ENCODE data around the gene SLC9B1.
A peak's percentile ranks its signal among the peaks of the same experiment; 100 is the strongest.
"Not testable (repeated sequence)": the region's sequence is repeated elsewhere in the genome, so short reads cannot be mapped to it uniquely, and the experiment has no call there.

The SLC9B1 gene

DNA sequence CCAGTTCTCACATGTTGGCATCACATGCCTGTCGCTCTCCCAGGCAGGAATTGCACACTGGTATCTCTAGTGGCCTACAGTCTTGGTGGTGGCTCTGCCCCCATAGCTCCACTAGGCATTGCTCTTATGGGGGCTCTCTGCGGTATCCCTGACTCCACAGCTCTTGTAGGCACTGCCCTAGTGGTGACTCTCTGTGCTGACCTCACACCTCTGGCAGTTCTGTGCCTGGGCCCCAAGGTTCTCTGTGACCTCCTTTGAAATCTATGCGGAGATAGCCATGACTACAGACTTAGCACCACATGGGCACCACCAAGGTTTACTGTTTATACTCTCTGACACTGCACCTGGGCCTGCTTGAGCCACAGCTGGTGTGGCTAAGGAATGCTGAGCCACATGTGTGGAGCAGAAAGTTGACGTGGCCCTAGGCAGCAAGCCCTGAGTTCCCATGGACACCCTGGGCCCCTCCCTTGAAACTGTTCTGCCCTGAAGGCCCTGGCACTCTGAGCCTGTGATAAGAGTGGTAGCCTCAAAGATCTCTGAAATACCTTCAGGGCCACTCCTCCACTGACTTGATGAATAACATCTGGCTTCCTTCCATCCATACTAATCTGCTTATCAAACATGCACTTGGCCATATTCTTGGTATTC is 8.0 kb downstream of the SLC9B1 start:
- no peak for DNase-seq (ENCODE audit: low spot score)

GRCh38 chr4:103010804-103011203 is 8.7 kb downstream of the SLC9B1 start:
- DNase-seq (ENCODE audit: low spot score) = no peak

- DNase-seq (ENCODE audit: low spot score) = peak; percentile 69
Observed at GRCh38 chr4:103008875-103009729, 10.4 kb downstream of the SLC9B1 start.

GRCh38 chr4:103002551-103002950 is 17.0 kb downstream of the SLC9B1 start:
- DNase-seq (ENCODE audit: low spot score) = no peak

DNA sequence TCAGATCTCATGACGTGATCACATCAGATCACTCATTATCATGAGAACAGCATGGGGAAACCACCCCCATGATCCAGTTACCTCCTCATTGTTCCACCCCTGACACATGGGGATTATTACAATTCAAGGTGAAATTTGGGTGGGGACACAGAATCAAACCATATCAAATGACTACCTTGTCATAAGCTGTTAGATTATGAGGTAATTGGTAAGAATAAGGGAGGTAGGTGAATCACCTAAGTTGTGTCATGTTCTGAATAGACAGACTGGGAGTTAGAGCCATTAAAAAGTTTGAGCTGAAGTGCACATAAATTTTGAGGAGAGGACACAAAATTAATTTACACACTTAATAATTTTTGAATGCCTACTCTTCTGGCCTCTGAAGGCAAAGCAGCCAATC is 24.7 kb downstream of the SLC9B1 start:
- no peak for DNase-seq (ENCODE audit: low spot score)

- not testable (repeated sequence) for DNase-seq (ENCODE audit: low spot score)
Observed at GRCh38 chr4:102993985-102994384, 25.5 kb downstream of the SLC9B1 start.

DNA sequence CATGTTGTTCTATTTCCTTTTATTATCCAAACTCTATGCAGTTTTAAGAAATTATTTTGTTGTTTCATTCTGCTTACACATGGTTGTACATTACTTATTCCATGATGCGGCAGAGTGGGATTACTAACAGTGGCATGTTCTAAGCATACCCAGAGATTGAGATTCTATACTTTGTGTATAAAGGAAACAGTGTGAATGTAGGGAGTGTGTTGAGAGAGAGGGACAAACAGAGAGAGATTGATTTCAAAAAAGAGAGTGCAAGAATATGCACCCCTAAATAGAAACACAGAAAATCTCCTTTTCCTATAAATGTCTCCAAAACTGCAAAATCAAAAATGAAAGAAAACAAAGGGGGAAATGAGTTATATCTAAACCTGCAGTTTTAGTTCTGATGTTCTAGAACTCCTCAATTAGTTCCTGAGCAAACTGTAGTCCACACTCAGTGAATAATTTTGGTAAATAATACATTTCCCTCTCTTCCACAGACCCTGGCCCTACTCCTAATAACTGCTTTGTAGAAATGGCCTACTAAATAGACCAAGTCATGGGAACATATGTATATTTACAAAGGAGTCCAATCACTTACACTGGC is 31.0 kb downstream of the SLC9B1 start:
- DNase-seq (ENCODE audit: low spot score) = no peak

DNA sequence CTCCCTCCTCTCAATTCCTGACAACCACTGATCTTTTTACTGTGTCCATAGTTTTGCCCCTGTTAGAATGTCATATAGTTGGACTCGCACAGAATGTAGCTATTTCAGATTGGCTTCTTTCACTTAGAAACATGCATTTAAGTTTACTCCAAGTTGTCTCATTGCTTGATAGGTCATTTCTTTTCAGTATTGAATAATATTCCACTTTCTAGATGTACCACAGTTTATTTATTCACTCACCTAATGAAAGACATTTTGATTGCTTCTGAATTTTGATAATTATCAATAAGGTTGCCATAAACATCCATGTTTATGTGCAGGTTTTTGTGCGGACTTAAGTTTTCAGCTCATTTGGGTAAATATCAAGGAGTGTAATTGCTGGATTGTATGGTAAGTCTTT is 38.5 kb downstream of the SLC9B1 start:
- DNase-seq (ENCODE audit: low spot score) = no peak

DNA sequence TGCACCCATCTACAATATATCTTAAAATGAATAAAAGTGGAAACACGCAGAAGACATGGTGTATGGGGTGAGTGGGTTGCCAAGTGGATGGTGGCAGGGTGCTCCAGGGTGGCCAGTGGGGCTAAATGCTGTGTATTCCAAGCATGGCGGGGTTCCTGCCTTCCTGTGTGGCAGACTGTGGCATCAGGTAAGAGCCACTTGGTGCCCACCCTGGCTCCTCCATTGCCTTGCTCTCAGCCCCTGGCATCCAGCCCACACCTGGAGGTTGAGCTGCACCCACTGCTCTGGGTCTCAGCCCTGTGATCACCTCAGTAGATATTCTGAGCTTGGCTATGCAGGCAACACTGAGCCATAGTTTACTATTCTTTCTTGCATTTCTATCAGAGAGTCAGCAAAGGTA is 57.7 kb downstream of the SLC9B1 start:
- not testable (repeated sequence) for DNase-seq (ENCODE audit: low spot score)

DNA sequence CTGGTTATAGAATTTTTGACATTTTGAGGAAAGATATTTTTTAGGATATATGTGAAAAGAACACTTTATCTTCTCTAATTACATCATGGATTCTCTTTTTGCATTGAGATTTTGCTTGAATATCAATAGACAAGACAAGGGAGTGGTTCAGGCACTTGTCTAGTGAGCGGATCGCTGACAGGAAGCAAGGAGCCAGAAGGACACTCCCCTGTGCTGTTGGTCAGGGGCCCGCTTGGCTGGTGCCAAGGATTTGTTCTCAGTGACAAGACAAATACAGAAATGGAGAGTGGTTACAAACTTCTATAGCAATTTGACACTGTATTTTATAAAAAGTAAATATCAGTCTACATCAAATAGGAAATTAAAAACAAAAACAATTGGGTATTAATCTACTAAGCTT is 60.0 kb downstream of the SLC9B1 start:
- DNase-seq (ENCODE audit: low spot score) = no peak

- DNase-seq (ENCODE audit: low spot score) = no peak
Observed at GRCh38 chr4:102945066-102945465, 74.4 kb downstream of the SLC9B1 start.

DNA sequence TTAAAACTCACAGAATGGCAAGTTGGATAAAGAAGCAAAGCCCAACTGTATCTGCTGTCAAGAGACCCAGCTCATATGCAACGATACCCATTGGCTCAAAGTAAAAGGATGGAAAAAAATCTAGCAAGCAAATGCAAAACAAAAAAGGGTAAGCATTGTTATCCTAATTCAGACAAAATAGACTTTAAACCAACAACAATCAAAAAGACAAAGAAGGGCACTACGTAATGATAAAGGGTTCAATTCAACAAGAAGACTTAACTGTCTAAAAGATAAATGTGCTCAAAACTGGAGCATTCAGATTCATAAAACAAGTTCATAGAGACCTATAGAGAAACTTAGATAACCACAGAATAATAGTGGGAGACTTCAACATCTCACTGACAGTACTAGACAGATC is 81.4 kb downstream of the SLC9B1 start:
- DNase-seq (ENCODE audit: low spot score) = not testable (repeated sequence)

GRCh38 chr4:102935716-102936115 is 83.8 kb downstream of the SLC9B1 start:
- no peak for DNase-seq (ENCODE audit: low spot score)

DNA sequence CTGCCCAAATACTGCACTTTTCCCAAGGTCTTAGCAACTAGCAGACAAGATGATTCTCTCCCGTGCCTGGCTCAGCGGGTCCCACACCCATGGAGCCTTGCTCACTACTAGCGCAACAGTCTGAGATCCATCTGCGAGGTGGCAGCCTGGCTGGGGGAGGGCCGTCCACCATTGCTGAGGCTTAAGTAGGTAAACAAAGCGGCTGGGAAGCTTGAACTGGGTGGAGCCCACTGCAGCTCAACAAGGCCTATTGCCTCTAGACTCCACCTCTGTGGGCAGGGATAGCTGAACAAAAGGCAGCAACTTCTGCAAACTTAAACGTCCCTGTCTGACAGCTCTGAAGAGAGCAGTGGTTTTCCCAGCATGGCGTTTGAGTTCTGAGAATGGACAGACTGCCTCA is 99.8 kb downstream of the SLC9B1 start:
- not testable (repeated sequence) for DNase-seq (ENCODE audit: low spot score)

GRCh38 chr4:102918859-102919258 is 100.6 kb downstream of the SLC9B1 start:
- DNase-seq (ENCODE audit: low spot score) = no peak

DNA sequence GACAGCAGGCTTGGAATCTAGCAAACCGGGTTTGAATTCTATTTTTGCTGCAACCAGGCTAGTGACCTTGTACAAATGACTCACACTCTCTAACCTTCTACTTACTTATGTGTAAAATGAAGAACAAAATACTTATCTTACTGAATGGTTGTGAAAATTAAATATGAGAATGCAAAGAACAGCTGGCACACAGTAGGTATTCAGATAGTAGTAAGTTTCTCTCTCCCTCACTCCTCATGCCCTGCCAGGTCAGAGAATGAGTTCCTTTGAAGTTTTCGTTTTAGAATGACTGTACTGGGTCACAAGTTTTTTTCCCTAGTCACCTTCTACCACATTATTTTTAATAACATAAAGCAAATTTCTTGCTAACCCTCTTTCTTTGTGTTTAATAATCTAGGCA is 117.7 kb downstream of the SLC9B1 start:
- no peak for DNase-seq (ENCODE audit: low spot score)

DNA sequence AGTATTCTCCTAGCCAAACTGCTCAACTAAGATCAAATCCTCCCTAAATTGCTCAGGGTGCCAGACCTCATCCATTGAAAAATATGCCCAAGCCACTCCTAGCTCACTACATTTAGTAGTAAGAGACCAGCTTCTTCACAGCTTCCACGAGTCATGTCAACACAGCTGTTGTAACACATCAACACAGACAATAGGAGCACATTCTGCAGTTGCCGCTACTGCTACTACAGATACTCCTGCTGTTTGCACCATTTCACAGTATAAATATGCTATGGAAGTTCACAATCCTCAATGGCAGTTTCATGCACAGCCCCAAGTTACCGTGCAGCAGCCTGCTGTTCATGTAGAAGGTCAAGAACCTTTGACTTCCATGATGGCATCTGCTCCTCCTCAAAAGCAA is 121.9 kb downstream of the SLC9B1 start:
- DNase-seq (ENCODE audit: low spot score) = not testable (repeated sequence)

- not testable (repeated sequence) for DNase-seq (ENCODE audit: low spot score)
Observed at GRCh38 chr4:102896547-102896946, 123.0 kb downstream of the SLC9B1 start.

DNA sequence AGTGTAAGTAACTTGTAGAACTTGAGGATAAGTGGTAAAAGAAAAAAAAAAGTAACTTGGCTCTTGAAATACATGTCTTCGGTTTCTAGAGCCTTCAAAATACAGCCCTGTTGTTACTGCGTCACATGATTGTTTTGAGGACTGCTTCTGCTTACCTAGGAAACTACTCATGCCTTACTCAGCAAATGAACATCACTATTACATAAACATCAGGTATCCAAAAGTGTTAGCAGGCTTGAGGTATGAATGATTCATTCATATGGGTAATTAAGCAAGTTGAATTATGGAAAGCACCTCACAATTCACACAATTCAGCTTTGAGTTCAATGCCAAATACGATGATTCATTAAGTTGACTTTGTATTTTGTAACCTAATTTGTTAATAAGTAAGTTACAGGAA is 129.6 kb downstream of the SLC9B1 start:
- peak; percentile 10 for DNase-seq (ENCODE audit: low spot score)

- not testable (repeated sequence) for DNase-seq (ENCODE audit: low spot score)
Observed at GRCh38 chr4:102888570-102888969, 130.9 kb downstream of the SLC9B1 start.

GRCh38 chr4:102883278-102883677 is 136.2 kb downstream of the SLC9B1 start:
- no peak for DNase-seq (ENCODE audit: low spot score)

DNA sequence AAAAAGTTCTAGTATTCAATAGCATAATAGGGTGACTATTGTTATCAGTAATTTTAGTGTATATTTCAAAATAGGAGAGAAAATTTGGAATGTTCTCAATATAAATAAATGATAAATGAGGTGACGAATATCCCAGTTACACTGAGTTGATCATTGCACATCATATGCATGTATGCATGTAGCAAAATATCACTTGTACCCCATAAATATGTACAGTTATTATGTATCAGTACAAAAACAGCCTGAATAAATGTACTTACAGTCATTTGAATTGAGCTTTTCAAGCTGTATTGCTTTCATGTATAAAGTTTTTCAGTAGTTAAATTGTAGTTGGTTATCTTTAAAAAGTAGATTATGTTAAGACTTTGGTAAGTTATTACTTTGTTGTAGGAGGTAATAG is 138.2 kb downstream of the SLC9B1 start:
- no peak for DNase-seq (ENCODE audit: low spot score)

GRCh38 chr4:102878901-102879300 is 140.6 kb downstream of the SLC9B1 start:
- DNase-seq (ENCODE audit: low spot score) = no peak
